H1 (cell line): ENCODE data around the gene UPF3B. TPM values are rescaled to one million over a fixed set of nuclear protein-coding genes. Genes with fewer than 3 reads are reported as not detected.

Source experiments
- CTCF ChIA-PET: fragments of 300-600 bp; sonication (Branson Sonifier 250); formaldehyde crosslinking; loops from one replicate; lab custom pipeline; 2021; ENCODE audit not compliant: partially characterized antibody; lab: Charles Lee
- POLR2A ChIA-PET: fragments of 300-600 bp; sonication (Branson Sonifier 250); formaldehyde crosslinking; loops from one replicate; lab custom pipeline; 2021; ENCODE audit warnings: inconsistent platforms; ENCODE audit not compliant: partially characterized antibody; lab: Charles Lee
- DNase-seq, 2 experiments: peaks; one replicate each; pipeline versions ENCODE4 v3.0.0 to v3.0.0-alpha.2; 2010 to 2022; ENCODE audit warnings: low spot score in 2 of 2, low read depth in 1 of 2, mixed read lengths in 1 of 2
- FAIRE-seq: peaks from 2 replicates; lab custom pipeline; 2011; peaks lifted over from hg19 to GRCh38; lab: Jason Lieb, UNC
- H2AFZ ChIP-seq: 2 replicates; pipeline ENCODE4 v1.8.1; 2012; ENCODE audit warnings: low read length, inconsistent platforms
- H2AK5ac ChIP-seq: 2 replicates; pipeline ENCODE4 v1.6.1; 2013; ENCODE audit warnings: low read depth, low read length
- H2BK120ac ChIP-seq: replicated peaks from 2 replicates; pipeline ENCODE3; 2013; ENCODE audit warnings: low read depth, low read length, inconsistent platforms
- H2BK12ac ChIP-seq: 2 replicates; pipeline ENCODE4 v1.6.1; 2013; ENCODE audit warnings: low read depth, low read length
- H2BK15ac ChIP-seq: 2 replicates; pipeline ENCODE4 v1.6.1; 2013; ENCODE audit warnings: low read length
- H2BK20ac ChIP-seq: 2 replicates; pipeline ENCODE4 v1.6.1; 2013; ENCODE audit warnings: low read length
- H2BK5ac ChIP-seq: 2 replicates; pipeline ENCODE4 v1.6.1; 2013; ENCODE audit warnings: low read depth, low read length
- H3K14ac ChIP-seq: 2 replicates; pipeline ENCODE4 v1.6.1; 2013; ENCODE audit warnings: inconsistent platforms; ENCODE audit not compliant: insufficient read length
- H3K18ac ChIP-seq: 2 replicates; pipeline ENCODE4 v1.6.1; 2013; ENCODE audit warnings: low read length; ENCODE audit errors: extremely low read depth
- H3K23ac ChIP-seq: 2 replicates; pipeline ENCODE4 v1.6.1; 2013; ENCODE audit warnings: inconsistent platforms; ENCODE audit not compliant: insufficient read length
- H3K23me2 ChIP-seq: 2 replicates; pipeline ENCODE4 v1.6.1; 2013; ENCODE audit warnings: low read depth, low read length
- H3K27ac ChIP-seq: 2 replicates; pipeline ENCODE4 v1.6.1; 2011; ENCODE audit warnings: low read depth, low read length, inconsistent platforms
- H3K27me3 ChIP-seq, 4 experiments: replicated peaks in 1 of 4; 1 replicate in 1 of 4; 2 replicates in 3 of 4; pipeline versions ENCODE4 v1.6.1 to v1.8.1; 2011 to 2013; ENCODE audit warnings: low read length in 3 of 4, mild to moderate bottlenecking in 3 of 4, inconsistent platforms in 2 of 4, mixed read lengths in 2 of 4, moderate library complexity in 1 of 4; ENCODE audit not compliant: control insufficient read depth in 3 of 4, insufficient read depth in 3 of 4; ENCODE audit errors: extremely low read depth in 1 of 4
- H3K36me3 ChIP-seq, 4 experiments: 2 replicates each; pipeline versions ENCODE4 v1.6.1 to v1.8.1; 2011 to 2013; ENCODE audit warnings: mild to moderate bottlenecking in 4 of 4, low read length in 3 of 4, moderate library complexity in 2 of 4, control low read depth in 1 of 4, inconsistent platforms in 1 of 4; ENCODE audit not compliant: insufficient read depth in 4 of 4, control insufficient read depth in 2 of 4
- H3K4ac ChIP-seq: replicated peaks from 2 replicates; pipeline ENCODE3; 2013; ENCODE audit warnings: low read length, low read depth, mixed read lengths, inconsistent platforms; ENCODE audit not compliant: insufficient read length
- H3K4me1 ChIP-seq, 4 experiments: replicated peaks in 1 of 4; 1 replicate in 1 of 4; 2 replicates in 3 of 4; pipeline versions ENCODE4 v1.6.1 to v1.8.1; 2011 to 2013; ENCODE audit warnings: low read length in 3 of 4, inconsistent platforms in 2 of 4, mixed read lengths in 1 of 4; ENCODE audit not compliant: insufficient read depth in 4 of 4, control insufficient read depth in 3 of 4
- H3K4me2 ChIP-seq, 2 experiments: 2 replicates each; pipeline versions ENCODE4 v1.6.1 to v1.8.1; 2011 to 2013; ENCODE audit warnings: low read depth in 2 of 2, low read length in 2 of 2, control low read depth in 1 of 2, inconsistent platforms in 1 of 2, mild to moderate bottlenecking in 1 of 2; ENCODE audit not compliant: insufficient read depth in 1 of 2
- H3K4me3 ChIP-seq, 4 experiments: fragments of 200-600, 300-600 bp in 1 of 4; sonication (generic), shearing (Covaris generic), sonication (Bioruptor Twin) in 1 of 4; 2 replicates each; pipeline versions ENCODE4 v1.5.1 to v1.8.1; 2011 to 2016; ENCODE audit warnings: low read length in 4 of 4, low read depth in 3 of 4, control low read depth in 2 of 4, inconsistent platforms in 2 of 4, mild to moderate bottlenecking in 2 of 4, mixed read lengths in 1 of 4, moderate library complexity in 1 of 4; ENCODE audit not compliant: insufficient read depth in 2 of 4; ENCODE audit errors: extremely low read depth in 1 of 4
- H3K56ac ChIP-seq: replicated peaks from 2 replicates; pipeline ENCODE3; 2013; ENCODE audit warnings: low read depth, mild to moderate bottlenecking, mixed read lengths, low read length, inconsistent platforms; ENCODE audit not compliant: insufficient read length
- H3K79me1 ChIP-seq: 2 replicates; pipeline ENCODE4 v1.6.1; 2013; ENCODE audit warnings: low read depth, low read length, control low read depth
- H3K79me2 ChIP-seq, 2 experiments: 2 replicates each; pipeline versions ENCODE4 v1.6.1 to v1.8.1; 2012 to 2013; ENCODE audit warnings: low read length in 2 of 2, mild to moderate bottlenecking in 2 of 2, inconsistent platforms in 1 of 2; ENCODE audit not compliant: insufficient read depth in 2 of 2, control insufficient read depth in 1 of 2
- H3K9ac ChIP-seq, 4 experiments: replicated peaks in 1 of 4; 1 replicate in 1 of 4; 2 replicates in 3 of 4; pipeline versions ENCODE4 v1.6.1 to v1.8.1; 2011 to 2013; ENCODE audit warnings: low read depth in 3 of 4, low read length in 3 of 4, control low read depth in 2 of 4, mild to moderate bottlenecking in 2 of 4, moderate library complexity in 2 of 4, inconsistent platforms in 1 of 4; ENCODE audit errors: extremely low read depth in 1 of 4
- H3K9me3 ChIP-seq, 2 experiments: 2 replicates each; pipeline versions ENCODE4 v1.6.1 to v1.8.1; 2012 to 2013; ENCODE audit warnings: mild to moderate bottlenecking in 2 of 2, moderate library complexity in 2 of 2, control low read depth in 1 of 2, inconsistent platforms in 1 of 2, low read depth in 1 of 2, low read length in 1 of 2, mixed read lengths in 1 of 2; ENCODE audit not compliant: insufficient read depth in 2 of 2
- H4K20me1 ChIP-seq, 2 experiments: replicated peaks in 1 of 2; 2 replicates each; pipeline versions ENCODE3 to v1.8.1; 2011 to 2013; ENCODE audit warnings: inconsistent platforms in 2 of 2, low read length in 2 of 2, mild to moderate bottlenecking in 1 of 2; ENCODE audit not compliant: insufficient read depth in 2 of 2, control insufficient read depth in 1 of 2
- H4K5ac ChIP-seq: 2 replicates; pipeline ENCODE4 v1.6.1; 2013; ENCODE audit warnings: low read length, low read depth, mixed read lengths, inconsistent platforms; ENCODE audit not compliant: insufficient read length
- H4K8ac ChIP-seq: 2 replicates; pipeline ENCODE4 v1.8.0; 2013; ENCODE audit warnings: mild to moderate bottlenecking, moderate library complexity, low read length, inconsistent platforms; ENCODE audit not compliant: insufficient read depth; ENCODE audit errors: extremely low read depth
- H4K91ac ChIP-seq: replicated peaks from 2 replicates; pipeline ENCODE3; 2013; ENCODE audit warnings: low read length, mixed read lengths, inconsistent platforms; ENCODE audit not compliant: insufficient read length
- BCL11A ChIP-seq, 2 experiments: IDR thresholded peaks; one replicate each; pipeline ENCODE4 v1.6.1; 2011; ENCODE audit warnings: low read depth in 2 of 2, low read length in 2 of 2, mild to moderate bottlenecking in 2 of 2
- BRCA1 ChIP-seq: IDR thresholded peaks from 2 replicates; pipeline ENCODE4 v1.6.1; 2012; ENCODE audit warnings: low read depth, low read length, improper control_type of control experiment
- CREB1 ChIP-seq: IDR thresholded peaks from 2 replicates; pipeline ENCODE4 v1.6.1; 2012; ENCODE audit warnings: inconsistent platforms
- FOSL1 ChIP-seq: IDR thresholded peaks from 2 replicates; pipeline ENCODE4 v1.6.1; 2011; ENCODE audit warnings: mild to moderate bottlenecking, low read depth, low read length, moderate library complexity; ENCODE audit not compliant: insufficient read depth
- PHF8 ChIP-seq: fragments of 200-600 bp; sonication (generic); conservative IDR thresholded peaks from 2 replicates; pipeline ENCODE4 v1.7.1; 2012; ENCODE audit warnings: low read depth, mild to moderate bottlenecking, inconsistent platforms, low read length, moderate library complexity
- POLR2A ChIP-seq, 2 experiments: IDR thresholded peaks; 1 replicate in 1 of 2; 2 replicates in 1 of 2; pipeline ENCODE4 v1.6.1; 2011; ENCODE audit warnings: low read depth in 2 of 2, low read length in 2 of 2, mild to moderate bottlenecking in 2 of 2; ENCODE audit errors: control extremely low read depth in 1 of 2
- RBBP5 ChIP-seq: IDR thresholded peaks from 2 replicates; pipeline ENCODE4 v1.7.1; 2012; ENCODE audit warnings: low read depth, mild to moderate bottlenecking, inconsistent platforms, low read length, moderate library complexity, borderline replicate concordance
- RFX5 ChIP-seq: IDR thresholded peaks from 2 replicates; pipeline ENCODE4 v1.6.1; 2011; ENCODE audit warnings: low read depth, low read length, improper control_type of control experiment, borderline replicate concordance
- TAF1 ChIP-seq: IDR thresholded peaks from 2 replicates; pipeline ENCODE4 v1.6.1; 2011; ENCODE audit warnings: mild to moderate bottlenecking, low read depth, low read length
- TBP ChIP-seq: IDR thresholded peaks from 2 replicates; pipeline ENCODE4 v1.6.1; 2011; ENCODE audit warnings: low read depth, low read length, improper control_type of control experiment
- TCF12 ChIP-seq: IDR thresholded peaks from 2 replicates; pipeline ENCODE4 v1.6.1; 2011; ENCODE audit warnings: low read depth, mild to moderate bottlenecking, low read length
- TEAD4 ChIP-seq: IDR thresholded peaks from 2 replicates; pipeline ENCODE4 v1.6.1; 2012; ENCODE audit warnings: low read depth, low read length, inconsistent platforms, mixed read lengths
- WGBS, 2 experiments: shearing (Covaris generic) in 1 of 2; methylation state at CpG; one replicate each; pipeline versions ENCODE4 v1.1.6 to v1.1.7; 2013 to 2015; ENCODE audit warnings: low lambda C conversion rate in 2 of 2, mixed read lengths in 2 of 2, inconsistent platforms in 1 of 2, low coverage in 1 of 2, missing lambda C conversion rate in 1 of 2; ENCODE audit not compliant: insufficient replicate concordance in 2 of 2, insufficient coverage in 1 of 2, insufficient read length in 1 of 2; ENCODE audit errors: extremely low coverage in 1 of 2, missing lambda C conversion rate in 1 of 2; 5-methylcytosine and 5-hydroxymethylcytosine counted together
- polyA plus RNA-seq, 7 experiments: library from polyadenylated mRNA; depleted of rRNA in 3 of 7; stranded (reverse) in 5 of 7; unstranded in 2 of 7; fragments of >200 nt in 5 of 7; fragments of 200-250 nt in 2 of 7; gene quantifications; 1 replicate in 5 of 7; 2 replicates in 1 of 7; 4 replicates in 1 of 7; pipeline versions ENCODE4 v1.2.1 to v1.2.3, GENCODE V29; 2011 to 2013; ENCODE audit warnings: missing spikeins in 2 of 7, mixed read lengths in 2 of 7
- total RNA-seq: library from RNA; stranded (reverse); fragmentation: NEBNext Ultra II Directional; extraction: Animal tissue kit (Norgen Biotek cat#: 25700); gene quantifications from 2 replicates; pipeline ENCODE4 v1.2.1, GENCODE V29; 2021

UPF3B gene
- total and polyA plus RNA-seq, 2 of the 8 experiments (the other 6 are each of a cell fraction or from before 2014, with no cell fraction given): 7.8 to 20.9 TPM

- no peak for FAIRE-seq
- H2AK5ac ChIP-seq: no peak overlapping the region
- peak overlapping the region; percentile 29 to 99 (median 46); a peak in 7 of 8 replicates for H3K4me3 ChIP-seq
- no peak overlapping the region for H2BK5ac ChIP-seq
- H3K79me1 ChIP-seq: no peaks in the 10 kb centered on the region
- no peaks in the 10 kb centered on the region for H4K20me1 ChIP-seq
- H3K23ac ChIP-seq: no peak overlapping the region
- no peak for DNase-seq
- peak overlapping the region; percentile 53 to 65 for H3K4me2 ChIP-seq
- H3K56ac ChIP-seq: no peak overlapping the region
- ChIA-PET CTCF (interaction anchor here (0.9 to 1.0 kb wide), 2 partner anchors 34 to 124 kb away, joined by 3 read pairs; no protein-coding TSS in a partner anchor), POLR2A (interaction anchor here (0.7 to 3.2 kb wide), 13 partner anchors 10 to 353 kb away, joined by 3 to 29 read pairs (median 5); partner anchors contain the start of genes NDUFA1, RNF113A, RPL39 and UBE2A)
- H4K5ac ChIP-seq: no peak overlapping the region
- H2BK12ac ChIP-seq: no peak overlapping the region
- H2BK20ac ChIP-seq: no peak overlapping the region
- H3K36me3 ChIP-seq: peaks cover 0 to 23% (median 5%) of the 10 kb centered on the region in 4 experiments; a peak in 4 of 8 replicates
- H3K9me3 ChIP-seq: no peaks in the 10 kb centered on the region
- WGBS, 2 experiments: 51% methylated on average over 10 of the region's 10 CpGs; no CpG with 5 or more reads in 1 of the 2 experiments
- H2BK15ac ChIP-seq: no peak overlapping the region
- peaks cover 4% of the 10 kb centered on the region; the same call in 1 of the 2 replicates for H3K23me2 ChIP-seq
- H3K27me3 ChIP-seq: no peaks in the 10 kb centered on the region
- H2BK120ac ChIP-seq: no peak overlapping the region
- H3K14ac ChIP-seq: no peak overlapping the region
- no peak overlapping the region for H3K18ac ChIP-seq
- H3K4me1 ChIP-seq: no peaks in the 10 kb centered on the region
- no peak overlapping the region for H3K4ac ChIP-seq
- no peak overlapping the region; a peak in 1 of 7 replicates for H3K9ac ChIP-seq
- H2AFZ ChIP-seq: 0 out of 2 replicates have a peak overlapping the region, but pooled peaks have one; percentile 59
- H3K79me2 ChIP-seq: peaks cover 0 to 16% of the 10 kb centered on the region in 2 experiments; a peak in 3 of 4 replicates
- no peak overlapping the region for H4K8ac ChIP-seq
- no peak overlapping the region; the same call in 1 of the 2 replicates for H3K27ac ChIP-seq
- H4K91ac ChIP-seq: no peak overlapping the region
- TF ChIP-seq PHF8 (no peak), CREB1 (no peak), BRCA1 (no peak), RFX5 (no peak), BCL11A (IDR thresholded peaks at IDR 0.05; ENCODE audit: low read depth in 2 of 2, low read length in 2 of 2) (no peak), POLR2A (IDR thresholded peaks at IDR 0.05; ENCODE audit: control extremely low read depth in 1 of 2, low read depth in 2 of 2, low read length in 2 of 2) (no peak), FOSL1 (no peak), RBBP5 (no peak), TAF1 (no peak), TBP (no peak), TEAD4 (no peak), TCF12 (no peak)
Observed at GRCh38 chrX:119853444-119853843, 681 bp upstream of the UPF3B start.
